Nephron (organoid): ENCODE measurements around the gene RTRAF.

Source experiments
- H3K27ac Mint-ChIP-seq, 3 experiments: 2 replicates each; pipeline ENCODE4 v1.8.0; 2020; ENCODE audit warnings: mixed read lengths in 3 of 3, mild to moderate bottlenecking in 2 of 3, moderate library complexity in 1 of 3
- H3K27me3 Mint-ChIP-seq: 2 replicates; pipeline ENCODE4 v1.8.0; 2021; ENCODE audit warnings: low read depth, mild to moderate bottlenecking, moderate library complexity, mixed read lengths
- H3K36me3 Mint-ChIP-seq: 2 replicates; pipeline ENCODE4 v1.8.0; 2020; ENCODE audit warnings: low read depth, mixed read lengths
- H3K4me1 Mint-ChIP-seq: 2 replicates; pipeline ENCODE4 v1.8.0; 2020; ENCODE audit warnings: mixed read lengths
- H3K4me3 Mint-ChIP-seq, 3 experiments: 2 replicates each; pipeline ENCODE4 v1.8.0; 2020; ENCODE audit warnings: mild to moderate bottlenecking in 3 of 3, mixed read lengths in 3 of 3, moderate library complexity in 2 of 3
- H3K9me3 Mint-ChIP-seq: 2 replicates; pipeline ENCODE4 v1.8.0; 2020; ENCODE audit warnings: mixed read lengths
- CTCF ChIP-seq, 3 experiments: fragments of 200-600 bp; sonication (generic); IDR thresholded peaks; one replicate each; pipeline ENCODE4 v1.5.0; 2021; ENCODE audit warnings: antibody characterized with exemption in 3 of 3; ENCODE audit not compliant: unreplicated experiment in 3 of 3

Gene RTRAF

GRCh38 chr14:52015411-52016030, 26.2 kb downstream of the RTRAF start:
- Mint-ChIP-seq H3K4me3 (no peak overlapping the region), H3K36me3 (peaks cover 75% of the 10 kb centered on the region), H3K27ac (no peak overlapping the region), H3K27me3 (peaks cover 3% of the 10 kb centered on the region), H3K4me1 (peaks cover 1% of the 10 kb centered on the region), H3K9me3 (no peaks in the 10 kb centered on the region)
- TF ChIP-seq CTCF (IDR thresholded peaks at IDR 0.05; ENCODE audit: unreplicated experiment in 3 of 3) = peak; percentile 22 to 41 (median 32)

GRCh38 chr14:52018252-52018651, 28.9 kb downstream of the RTRAF start:
- Mint-ChIP-seq H3K36me3 (peaks cover 77% of the 10 kb centered on the region), H3K27ac (no peak overlapping the region), H3K9me3 (no peaks in the 10 kb centered on the region), H3K4me1 (peaks cover 6% of the 10 kb centered on the region), H3K27me3 (peaks cover 3% of the 10 kb centered on the region), H3K4me3 (no peak overlapping the region)
- no peak for TF ChIP-seq CTCF (IDR thresholded peaks at IDR 0.05; ENCODE audit: unreplicated experiment in 3 of 3)

GRCh38 chr14:52018970-52019369, 29.6 kb downstream of the RTRAF start:
- peaks cover 74% of the 10 kb centered on the region for H3K36me3 Mint-ChIP-seq
- H3K4me3 Mint-ChIP-seq = no peak overlapping the region
- H3K27ac Mint-ChIP-seq = no peak overlapping the region
- H3K4me1 Mint-ChIP-seq = peaks cover 12% of the 10 kb centered on the region
- no peak for TF ChIP-seq CTCF (IDR thresholded peaks at IDR 0.05; ENCODE audit: unreplicated experiment in 3 of 3)
- H3K9me3 Mint-ChIP-seq = no peaks in the 10 kb centered on the region
- H3K27me3 Mint-ChIP-seq = peaks cover 3% of the 10 kb centered on the region

- no peak for TF ChIP-seq CTCF (IDR thresholded peaks at IDR 0.05; ENCODE audit: unreplicated experiment in 3 of 3)
- H3K27me3 Mint-ChIP-seq = peaks cover 3% of the 10 kb centered on the region
- H3K36me3 Mint-ChIP-seq = peaks cover 75% of the 10 kb centered on the region
- H3K27ac Mint-ChIP-seq = peak overlapping the region in 2 of 3 experiments; percentile 29 to 56
- no peak overlapping the region for H3K4me3 Mint-ChIP-seq
- peaks cover 18% of the 10 kb centered on the region for H3K4me1 Mint-ChIP-seq
- no peaks in the 10 kb centered on the region for H3K9me3 Mint-ChIP-seq
Measured at GRCh38 chr14:52020161-52020714, 30.9 kb downstream of the RTRAF start.

GRCh38 chr14:52020866-52021717, 31.7 kb downstream of the RTRAF start:
- Mint-ChIP-seq H3K27ac (peak overlapping the region; percentile 23 to 63 (median 56)), H3K36me3 (peaks cover 79% of the 10 kb centered on the region), H3K27me3 (peaks cover 3% of the 10 kb centered on the region), H3K9me3 (no peaks in the 10 kb centered on the region), H3K4me1 (peaks cover 27% of the 10 kb centered on the region), H3K4me3 (no peak overlapping the region)
- no peak for TF ChIP-seq CTCF (IDR thresholded peaks at IDR 0.05; ENCODE audit: unreplicated experiment in 3 of 3)
